HepG2 (cell line): ENCODE results near the gene SORBS2. TPM values are rescaled to one million over a fixed set of nuclear protein-coding genes. Genes with fewer than 3 reads are reported as not detected.

ENCODE experiments used
- ATRX ChIP-seq: sonication (generic); formaldehyde crosslinking; IDR thresholded peaks from 2 replicates; pipeline ENCODE4 v1.4.0; 2020; ENCODE audit warnings: missing genetic modification reagents, borderline replicate concordance
- HCFC1 ChIP-seq: fragments of 150-350 bp; IDR thresholded peaks from 2 replicates; pipeline ENCODE4 v1.6.1; 2014; ENCODE audit warnings: low read depth, low read length
- HNRNPUL1 ChIP-seq: fragments of 200-400 bp; formaldehyde crosslinking; IDR thresholded peaks from 2 replicates; pipeline ENCODE4 v1.6.1; 2017; ENCODE audit warnings: low read depth, mild to moderate bottlenecking, low read length, moderate library complexity
- MED13 ChIP-seq: sonication (generic); formaldehyde crosslinking; IDR thresholded peaks from 2 replicates; pipeline ENCODE4 v1.5.0; 2020; ENCODE audit warnings: missing genetic modification reagents
- NFIB ChIP-seq: sonication (generic); formaldehyde crosslinking; IDR thresholded peaks from 2 replicates; pipeline ENCODE4 v1.9.0; 2021; ENCODE audit warnings: missing genetic modification reagents, mild to moderate bottlenecking, borderline replicate concordance
- ZNF142 ChIP-seq: sonication (generic); formaldehyde crosslinking; IDR thresholded peaks from 2 replicates; pipeline ENCODE4 v1.4.0; 2020; ENCODE audit warnings: missing genetic modification reagents
- ZNF234 ChIP-seq: sonication (generic); formaldehyde crosslinking; conservative IDR thresholded peaks from 2 replicates; pipeline ENCODE4 v1.5.1; 2020; ENCODE audit warnings: mild to moderate bottlenecking, missing genetic modification reagents
- ZNF274 ChIP-seq: sonication (generic); formaldehyde crosslinking; IDR thresholded peaks from 2 replicates; pipeline ENCODE4 v1.5.1; 2020; ENCODE audit warnings: mild to moderate bottlenecking, missing genetic modification reagents
- polyA plus RNA-seq, 8 experiments: library from polyadenylated mRNA; depleted of rRNA in 3 of 8; stranded (reverse) in 7 of 8; unstranded in 1 of 8; fragments of >200 nt; fragmentation: Illumina TruSeq in 4 of 8; extraction: Trizol in 4 of 8; gene quantifications; 2 replicates each; pipeline versions ENCODE4 v1.2.1 to v1.2.3, GENCODE V29; 2011 to 2016; ENCODE audit warnings: low read depth in 4 of 8, missing spikeins in 1 of 8, mixed read lengths in 1 of 8; ENCODE audit not compliant: insufficient read depth in 1 of 8
- total RNA-seq, 5 experiments: library from RNA; depleted of rRNA; stranded (reverse); fragments of >200 nt; fragmentation: Illumina TruSeq; extraction: Trizol; gene quantifications; 2 replicates each; pipeline ENCODE4 v1.2.3, GENCODE V29; 2016; ENCODE audit warnings: low read depth in 1 of 5
- TF ChIP-seq, protein P1 (sequence below): sonication (generic); formaldehyde crosslinking; IDR thresholded peaks from 2 replicates; pipeline ENCODE4 v1.4.0; 2020; ENCODE audit warnings: missing genetic modification reagents

The SORBS2 gene
- total and polyA plus RNA-seq, 2 of the 13 experiments (the other 11 are each of a cell fraction or from before 2014, with no cell fraction given) = 25.0 to 80.5 TPM

- TF ChIP-seq ZNF142 (no peak), ZNF234 (no peak), ATRX (CRISPR knock-in tag) (no peak), HCFC1 (no peak), MED13 (no peak), HNRNPUL1 (no peak), ZNF274 (CRISPR knock-in tag) (no peak), NFIB (CRISPR knock-in tag) (no peak)
- TF ChIP-seq, protein P1, sequence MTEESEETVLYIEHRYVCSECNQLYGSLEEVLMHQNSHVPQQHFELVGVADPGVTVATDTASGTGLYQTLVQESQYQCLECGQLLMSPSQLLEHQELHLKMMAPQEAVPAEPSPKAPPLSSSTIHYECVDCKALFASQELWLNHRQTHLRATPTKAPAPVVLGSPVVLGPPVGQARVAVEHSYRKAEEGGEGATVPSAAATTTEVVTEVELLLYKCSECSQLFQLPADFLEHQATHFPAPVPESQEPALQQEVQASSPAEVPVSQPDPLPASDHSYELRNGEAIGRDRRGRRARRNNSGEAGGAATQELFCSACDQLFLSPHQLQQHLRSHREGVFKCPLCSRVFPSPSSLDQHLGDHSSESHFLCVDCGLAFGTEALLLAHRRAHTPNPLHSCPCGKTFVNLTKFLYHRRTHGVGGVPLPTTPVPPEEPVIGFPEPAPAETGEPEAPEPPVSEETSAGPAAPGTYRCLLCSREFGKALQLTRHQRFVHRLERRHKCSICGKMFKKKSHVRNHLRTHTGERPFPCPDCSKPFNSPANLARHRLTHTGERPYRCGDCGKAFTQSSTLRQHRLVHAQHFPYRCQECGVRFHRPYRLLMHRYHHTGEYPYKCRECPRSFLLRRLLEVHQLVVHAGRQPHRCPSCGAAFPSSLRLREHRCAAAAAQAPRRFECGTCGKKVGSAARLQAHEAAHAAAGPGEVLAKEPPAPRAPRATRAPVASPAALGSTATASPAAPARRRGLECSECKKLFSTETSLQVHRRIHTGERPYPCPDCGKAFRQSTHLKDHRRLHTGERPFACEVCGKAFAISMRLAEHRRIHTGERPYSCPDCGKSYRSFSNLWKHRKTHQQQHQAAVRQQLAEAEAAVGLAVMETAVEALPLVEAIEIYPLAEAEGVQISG (CRISPR knock-in tag) = no peak
These were observed 139.4 kb downstream of the SORBS2 start (continued) for GRCh38 chr4:185672618-185673017.
